ENCODE results near the gene CACNA1D.

The CACNA1D gene

GRCh38 chr3:53671192-53671960, 177.0 kb downstream of the CACNA1D start:
- TF ChIP-seq CTCF (conservative IDR thresholded peaks at IDR 0.05; ENCODE audit: control insufficient read depth, insufficient read depth, low read depth, low read length), result no peak
- H3K4me3 ChIP-seq (ENCODE audit: control insufficient read depth, low read depth, low read length), result no peak overlapping the region
- DNase-seq (ENCODE audit: low read depth), result no peak

GRCh38 chr3:53671961-53672299, 177.5 kb downstream of the CACNA1D start:
- H3K4me3 ChIP-seq (ENCODE audit: control insufficient read depth, low read depth, low read length), result no peak overlapping the region
- no peak for DNase-seq (ENCODE audit: low read depth)
- no peak for TF ChIP-seq CTCF (conservative IDR thresholded peaks at IDR 0.05; ENCODE audit: control insufficient read depth, insufficient read depth, low read depth, low read length)

- no peak for TF ChIP-seq CTCF (conservative IDR thresholded peaks at IDR 0.05; ENCODE audit: control insufficient read depth, insufficient read depth, low read depth, low read length)
- no peak overlapping the region for H3K4me3 ChIP-seq (ENCODE audit: control insufficient read depth, low read depth, low read length)
- DNase-seq (ENCODE audit: low read depth), result no peak
These were observed 178.6 kb downstream of the CACNA1D start for GRCh38 chr3:53672981-53673380.

GRCh38 chr3:53673722-53674350, 179.4 kb downstream of the CACNA1D start:
- DNase-seq (ENCODE audit: low read depth), result no peak
- H3K4me3 ChIP-seq (ENCODE audit: control insufficient read depth, low read depth, low read length), result no peak overlapping the region
- TF ChIP-seq CTCF (conservative IDR thresholded peaks at IDR 0.05; ENCODE audit: control insufficient read depth, insufficient read depth, low read depth, low read length), result no peak

- no peak for DNase-seq (ENCODE audit: low read depth)
- TF ChIP-seq CTCF (conservative IDR thresholded peaks at IDR 0.05; ENCODE audit: control insufficient read depth, insufficient read depth, low read depth, low read length), result no peak
- no peak overlapping the region for H3K4me3 ChIP-seq (ENCODE audit: control insufficient read depth, low read depth, low read length)
These were observed 180.2 kb downstream of the CACNA1D start for GRCh38 chr3:53674582-53674981.

- no peak for TF ChIP-seq CTCF (conservative IDR thresholded peaks at IDR 0.05; ENCODE audit: control insufficient read depth, insufficient read depth, low read depth, low read length)
- no peak for DNase-seq (ENCODE audit: low read depth)
These were observed 180.7 kb downstream of the CACNA1D start for GRCh38 chr3:53675022-53675697.

More at GRCh38 chr3:53675022-53675697, 180.7 kb downstream of the CACNA1D start:
- H3K4me3 ChIP-seq (ENCODE audit: control insufficient read depth, low read depth, low read length), result no peak overlapping the region
